ENCODE measurements around the gene ZNF480. TPM values are rescaled to one million over a fixed set of nuclear protein-coding genes. Genes with fewer than 3 reads are reported as not detected.
"Not testable (repeated sequence)": the region's sequence is repeated elsewhere in the genome, so short reads cannot be mapped to it uniquely, and the experiment has no call there.

The ZNF480 gene
- total RNA-seq (2014; rRNA removed; shearing (Covaris generic)), result 0.51 and 0.73 TPM in 2 replicates

DNA sequence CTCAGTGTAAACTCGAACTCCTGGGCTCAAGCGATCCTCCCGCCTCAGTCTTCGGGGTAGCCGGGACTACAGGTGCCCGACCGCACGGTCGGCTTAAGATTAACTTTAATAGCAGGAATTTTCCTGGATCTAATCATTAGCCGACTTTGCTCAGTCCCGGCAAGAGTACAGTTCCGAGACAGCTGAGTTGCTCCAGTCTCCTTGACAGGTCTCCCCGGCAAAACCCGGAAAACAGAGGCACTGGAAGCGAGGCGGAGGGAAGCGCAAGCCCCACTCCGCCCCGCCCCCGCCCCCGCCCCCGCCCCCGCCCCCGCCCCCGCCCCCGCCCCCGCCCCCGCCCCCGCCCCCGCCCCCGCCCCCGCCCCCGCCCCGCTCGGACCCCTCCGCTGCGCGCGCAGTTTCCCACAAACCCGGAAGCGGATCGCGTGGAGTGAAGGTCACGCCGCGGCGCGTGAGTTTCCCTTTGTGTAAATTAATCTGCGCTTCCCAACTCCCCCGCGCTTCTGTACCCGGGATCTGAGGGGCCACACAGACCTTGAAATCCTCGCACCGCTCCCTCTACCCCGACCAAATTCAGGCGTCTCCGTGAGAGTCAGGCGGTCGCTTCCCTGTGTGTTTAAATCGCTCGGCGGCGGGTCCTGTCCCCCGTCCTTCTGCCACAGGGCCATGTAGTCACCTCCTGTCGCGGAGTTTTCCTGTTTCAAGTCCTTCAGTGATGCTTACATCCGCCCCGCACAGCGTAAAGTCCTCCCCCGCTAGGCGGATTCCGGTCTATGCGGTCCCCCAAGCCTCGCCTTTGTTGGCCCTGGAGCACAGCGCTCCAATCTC is at the start of gene ZNF480:
Gene ZNF480, plus strand, starts transcription at position 397 of the 828 bp plus-strand sequence. CDS start 3,244 bp downstream, outside the sequence.
- peak; percentile 49 for DNase-seq (ENCODE audit: low spot score)

DNA sequence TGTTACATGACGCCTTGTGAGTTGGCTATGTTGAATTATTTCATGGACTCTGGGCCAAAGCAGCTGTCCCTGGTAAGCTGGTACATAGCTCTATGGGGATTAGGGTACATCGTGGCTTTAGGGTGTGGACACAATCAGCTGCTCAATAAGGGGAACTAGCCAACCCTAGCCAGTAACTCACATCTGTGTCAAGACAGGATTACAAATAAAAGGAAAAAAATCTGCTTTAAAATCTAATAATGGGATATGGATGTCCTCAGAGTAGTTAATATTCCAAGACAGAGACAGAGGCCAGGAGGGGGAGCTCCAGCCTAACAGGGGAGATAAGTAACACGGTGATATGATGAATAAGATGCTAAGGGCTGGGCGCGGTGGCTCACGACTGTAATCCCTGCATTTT is 48.7 kb upstream of the ZNF480 start:
- DNase-seq (ENCODE audit: low spot score), result peak; percentile 55

DNA sequence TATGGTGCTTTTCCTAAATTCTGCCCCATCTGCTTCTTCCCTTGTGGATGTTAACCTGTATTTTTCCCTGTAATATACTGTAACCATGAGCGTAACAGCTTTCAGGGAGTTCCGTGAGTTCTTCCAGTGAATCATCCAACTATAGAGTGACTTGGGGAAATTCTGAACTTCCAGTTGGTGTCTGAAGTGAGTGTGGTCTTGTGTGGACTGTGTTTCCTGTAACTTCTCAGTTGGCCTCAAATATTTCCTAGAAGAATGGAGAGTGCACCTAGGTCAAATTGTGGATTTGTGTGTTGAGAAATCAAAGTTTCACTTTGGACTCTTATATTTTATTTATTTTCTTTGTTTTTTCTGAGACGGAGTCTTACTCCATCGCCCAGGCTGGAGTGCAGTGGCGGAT is 38.5 kb upstream of the ZNF480 start:
- no peak for DNase-seq (ENCODE audit: low spot score)

DNA sequence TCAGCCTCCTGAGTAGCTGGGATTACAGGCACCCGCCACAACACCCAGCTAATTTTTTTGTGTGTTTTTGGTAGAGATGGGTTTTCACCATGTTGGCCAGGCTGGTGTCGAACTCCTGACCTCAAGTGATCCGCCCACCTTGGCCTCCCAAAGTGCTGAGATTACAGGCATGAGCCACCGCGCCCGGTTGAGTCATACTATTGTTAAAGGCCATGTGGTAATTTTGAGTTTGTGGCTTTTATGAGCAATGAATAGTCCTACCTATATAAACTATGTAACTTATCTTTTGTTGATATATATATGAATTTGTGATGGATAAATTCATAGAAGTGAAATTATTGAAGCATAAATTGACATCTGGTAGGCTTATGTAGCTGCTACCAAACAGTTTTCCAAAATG is 31.4 kb upstream of the ZNF480 start:
- not testable (repeated sequence) for DNase-seq (ENCODE audit: low spot score)

DNA sequence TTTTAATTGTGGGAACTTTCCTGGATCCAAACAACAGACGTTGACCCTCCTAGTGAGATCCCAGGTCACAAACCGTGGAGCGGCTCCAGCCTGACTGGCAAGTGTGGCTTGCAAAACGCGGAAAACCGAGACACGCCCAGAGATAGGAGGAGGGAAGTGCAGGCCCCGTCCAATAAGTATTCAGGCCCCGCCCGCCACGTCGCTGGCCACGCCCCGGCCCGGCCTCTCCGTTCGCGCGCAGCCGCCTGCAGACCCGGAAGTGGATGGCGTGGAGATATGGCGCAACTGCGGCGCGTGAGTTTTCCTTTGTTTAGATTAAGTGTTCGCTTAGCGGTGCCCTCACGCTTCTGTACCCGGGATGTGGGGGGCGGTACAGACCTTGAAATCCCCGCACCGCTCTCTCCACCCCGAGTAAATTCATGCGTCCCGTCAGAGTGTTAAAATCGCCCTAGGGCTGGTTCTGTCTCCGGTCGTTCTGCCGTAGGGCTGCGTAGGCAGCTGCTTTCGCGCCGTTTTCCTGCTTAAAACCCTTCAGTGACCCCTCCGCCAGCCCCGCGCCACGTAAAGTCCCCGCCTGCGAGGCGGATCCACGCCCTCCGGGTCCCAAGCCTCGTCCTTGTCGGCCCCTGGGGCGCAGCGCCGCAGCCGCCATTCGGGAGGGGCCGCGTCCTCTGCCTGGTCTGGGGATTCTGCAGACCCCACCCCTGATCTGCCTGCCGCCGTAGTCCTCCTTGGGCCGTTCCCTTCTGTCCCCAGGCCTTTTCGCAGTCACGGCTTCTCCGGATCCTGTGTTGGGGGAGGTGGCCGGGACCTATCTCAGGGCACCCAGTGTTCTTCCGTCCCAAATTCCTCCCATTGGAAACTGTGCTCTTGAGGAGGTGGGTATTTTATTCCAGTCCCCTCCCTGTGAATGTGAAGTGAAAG is 27.4 kb upstream of the ZNF480 start, which contains the start of gene ZNF766:
Gene ZNF766, plus strand, starts transcription at position 250 of the 924 bp plus-strand sequence. Its CDS starts 27 bp downstream, at position 277.
- DNase-seq (ENCODE audit: low spot score), result peak; percentile 98

DNA sequence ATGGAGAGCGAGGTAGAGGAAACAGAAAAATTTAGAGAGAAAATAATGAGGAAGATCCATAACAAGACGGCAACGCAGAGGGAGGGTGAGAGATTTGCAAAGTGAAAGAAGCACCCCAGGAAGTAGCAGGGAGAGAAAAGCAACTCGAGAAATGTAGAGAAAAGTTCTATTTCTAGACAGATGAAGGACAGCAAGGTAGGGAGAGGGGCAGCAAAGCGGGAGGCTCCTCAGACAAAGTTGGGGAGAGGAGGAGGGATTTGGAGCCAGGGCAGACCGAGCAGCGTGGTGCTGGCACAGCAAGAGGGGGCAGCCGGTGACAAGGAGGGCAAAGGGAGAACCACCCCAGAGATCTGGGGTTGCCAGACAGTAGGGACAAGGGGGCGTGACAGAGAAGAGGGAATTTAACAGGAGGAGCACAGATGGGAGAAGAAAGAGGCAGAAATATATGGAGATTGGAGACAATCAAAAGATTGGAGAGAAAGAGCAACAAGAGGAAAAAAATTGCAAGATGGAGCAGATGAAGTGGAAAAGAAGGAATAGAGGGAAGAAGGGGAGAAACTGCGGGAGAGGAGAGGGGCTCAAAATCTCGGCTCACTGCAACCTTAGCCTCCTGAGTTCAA is 26.6 kb upstream of the ZNF480 start:
- DNase-seq (ENCODE audit: low spot score), result peak; percentile 58

DNA sequence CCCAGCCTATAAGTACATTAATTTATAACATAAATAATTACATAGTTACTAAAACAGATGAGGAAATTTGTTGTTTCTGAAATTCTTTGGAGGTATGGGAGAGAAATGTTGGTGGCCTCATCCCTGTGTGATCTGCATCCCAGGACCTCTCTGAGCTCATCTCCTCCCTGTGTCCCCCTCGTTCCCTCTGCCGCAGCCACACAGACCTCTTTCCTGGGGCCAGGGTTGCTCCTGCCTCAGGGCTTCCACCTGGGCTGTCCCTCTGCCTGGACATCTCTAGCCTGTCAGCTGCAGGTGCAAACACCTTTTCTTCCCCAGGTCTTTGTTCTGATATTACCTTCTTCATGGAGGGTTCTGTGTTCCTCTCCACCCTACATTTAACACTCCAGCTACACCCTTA is 23.7 kb upstream of the ZNF480 start:
- no peak for DNase-seq (ENCODE audit: low spot score)

DNA sequence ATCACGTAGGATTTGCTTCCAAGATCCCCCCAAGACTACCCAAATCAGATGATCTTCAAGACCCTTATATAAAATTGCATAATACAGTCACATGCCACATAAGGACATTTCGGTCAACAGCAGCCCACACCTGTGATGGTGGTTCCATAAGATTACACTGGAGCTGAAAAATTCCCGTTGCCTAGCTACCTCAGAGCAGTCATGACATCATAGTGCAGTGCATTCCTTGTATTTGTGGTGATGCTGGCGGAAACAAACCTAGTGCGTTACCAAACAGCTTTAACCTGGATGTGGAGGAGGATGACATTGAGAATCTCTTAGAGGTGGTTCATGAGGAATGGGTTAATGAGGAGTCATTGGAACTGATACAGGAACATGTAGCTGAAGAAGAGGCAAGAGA is 22.8 kb upstream of the ZNF480 start:
- no peak for DNase-seq (ENCODE audit: low spot score)

DNA sequence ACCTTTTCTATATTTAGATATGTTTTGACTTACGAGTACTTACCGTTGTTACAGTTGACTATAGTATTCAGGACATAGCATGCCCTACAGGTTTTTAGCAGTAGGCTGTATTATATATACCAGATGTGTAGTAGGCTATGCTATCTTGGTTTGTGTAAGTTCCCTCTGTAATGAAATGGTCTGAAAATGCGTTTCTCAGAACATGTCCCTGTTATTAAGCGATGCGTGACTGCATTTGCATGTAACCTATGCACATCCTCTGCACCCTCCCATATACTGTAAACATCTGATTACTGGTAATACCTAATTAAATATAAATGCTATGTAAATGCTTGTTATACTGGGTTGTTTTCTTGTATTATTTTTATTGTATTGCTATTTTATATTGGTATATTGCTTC is 21.0 kb upstream of the ZNF480 start:
- no peak for DNase-seq (ENCODE audit: low spot score)

DNA sequence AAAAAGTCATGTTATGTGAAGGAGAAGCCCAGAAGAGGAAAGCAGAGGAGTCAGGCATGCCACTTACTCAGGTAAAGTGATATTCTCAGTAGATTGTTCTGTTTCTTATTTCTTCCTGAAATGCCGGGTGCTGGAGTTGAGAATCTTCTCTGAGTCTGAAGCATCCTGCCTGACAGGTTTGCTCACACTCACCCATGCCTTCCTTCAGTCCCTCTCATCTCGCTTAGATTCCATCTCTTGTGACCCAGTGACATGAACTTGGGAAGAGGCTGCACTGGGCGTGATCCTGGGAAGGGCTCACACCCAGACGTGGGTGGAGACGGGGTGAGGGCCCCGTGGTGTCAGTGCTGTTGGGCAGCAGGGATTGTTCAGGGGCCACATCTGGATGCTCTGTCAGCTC is 19.5 kb upstream of the ZNF480 start:
- DNase-seq (ENCODE audit: low spot score), result no peak

DNA sequence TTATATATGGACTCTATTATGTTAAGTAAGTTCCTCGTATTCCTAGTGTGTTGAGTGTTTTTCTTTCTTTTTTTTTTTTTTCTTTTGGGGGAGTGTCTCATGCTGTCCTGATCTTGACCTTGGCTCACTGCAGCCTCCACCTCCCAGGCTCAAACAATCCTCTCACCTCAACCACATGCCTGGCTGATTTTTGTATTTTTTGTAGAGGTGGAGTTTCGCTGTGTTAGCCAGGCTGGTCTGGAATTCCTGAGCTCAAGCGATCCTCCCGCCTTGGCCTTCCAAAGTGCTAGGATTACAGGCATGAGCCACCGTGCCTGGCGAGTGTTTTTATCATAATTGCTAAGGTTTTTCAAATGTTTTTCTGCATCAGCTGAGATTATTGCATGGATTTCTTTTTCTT is 10.7 kb upstream of the ZNF480 start:
- DNase-seq (ENCODE audit: low spot score), result no peak

DNA sequence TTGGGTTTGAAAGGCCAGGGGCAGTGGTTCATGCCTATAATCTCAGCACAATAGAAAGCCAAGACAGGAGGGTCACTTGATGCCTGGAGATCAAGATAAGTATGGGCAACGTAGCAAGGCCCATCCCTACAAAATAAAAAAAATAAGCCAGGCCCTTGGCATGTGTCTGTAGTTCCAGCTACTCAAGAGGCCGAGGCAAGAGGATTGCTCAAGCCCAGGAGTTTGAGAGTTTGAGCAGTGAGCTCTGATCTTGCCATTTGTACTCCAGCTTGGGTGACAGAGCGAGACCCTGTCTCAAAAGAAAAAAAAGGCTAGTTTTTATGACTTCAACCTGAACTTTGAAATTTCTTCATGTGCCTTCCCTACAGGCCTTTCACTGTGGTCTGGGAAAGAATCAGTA is 5.2 kb upstream of the ZNF480 start:
- no peak for DNase-seq (ENCODE audit: low spot score)

DNA sequence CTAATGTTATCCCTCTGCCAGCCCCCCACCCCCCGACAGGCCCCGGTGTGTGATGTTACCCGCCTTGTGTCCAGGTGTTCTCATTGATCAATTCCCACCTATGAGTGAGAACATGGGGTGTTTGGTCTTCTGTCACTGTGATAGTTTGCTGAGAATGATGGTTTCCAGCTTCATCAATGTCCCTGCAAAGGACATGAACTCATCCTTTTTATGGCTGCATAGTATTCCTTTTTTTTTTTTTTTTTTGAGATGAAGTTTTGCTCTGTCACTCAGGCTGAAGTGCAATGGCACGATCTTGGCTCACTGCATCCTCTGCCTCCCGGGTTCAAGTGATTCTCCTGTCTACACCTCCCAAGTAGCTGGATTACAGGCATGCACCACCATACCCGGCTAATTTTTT is 4.0 kb upstream of the ZNF480 start:
- DNase-seq (ENCODE audit: low spot score), result not testable (repeated sequence)

DNA sequence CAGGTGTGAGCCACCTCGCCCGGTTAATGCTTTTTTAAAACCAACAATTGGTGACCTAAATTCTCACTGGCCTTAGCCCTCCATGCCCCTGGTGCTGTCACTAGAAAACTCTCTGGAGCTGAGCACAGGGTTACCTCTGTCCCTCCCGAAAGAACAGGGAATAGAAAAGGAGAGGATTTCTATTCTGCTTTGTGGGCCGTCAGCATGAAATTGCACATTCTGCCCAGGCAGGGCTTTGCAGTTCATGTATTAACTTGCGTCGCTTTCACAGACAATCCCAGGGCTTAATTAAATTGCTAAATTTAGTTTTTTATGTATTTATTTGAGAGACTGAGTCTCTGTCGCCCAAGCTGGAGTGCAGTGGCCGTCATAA is 583 bp upstream of the ZNF480 start:
- DNase-seq (ENCODE audit: low spot score), result no peak

DNA sequence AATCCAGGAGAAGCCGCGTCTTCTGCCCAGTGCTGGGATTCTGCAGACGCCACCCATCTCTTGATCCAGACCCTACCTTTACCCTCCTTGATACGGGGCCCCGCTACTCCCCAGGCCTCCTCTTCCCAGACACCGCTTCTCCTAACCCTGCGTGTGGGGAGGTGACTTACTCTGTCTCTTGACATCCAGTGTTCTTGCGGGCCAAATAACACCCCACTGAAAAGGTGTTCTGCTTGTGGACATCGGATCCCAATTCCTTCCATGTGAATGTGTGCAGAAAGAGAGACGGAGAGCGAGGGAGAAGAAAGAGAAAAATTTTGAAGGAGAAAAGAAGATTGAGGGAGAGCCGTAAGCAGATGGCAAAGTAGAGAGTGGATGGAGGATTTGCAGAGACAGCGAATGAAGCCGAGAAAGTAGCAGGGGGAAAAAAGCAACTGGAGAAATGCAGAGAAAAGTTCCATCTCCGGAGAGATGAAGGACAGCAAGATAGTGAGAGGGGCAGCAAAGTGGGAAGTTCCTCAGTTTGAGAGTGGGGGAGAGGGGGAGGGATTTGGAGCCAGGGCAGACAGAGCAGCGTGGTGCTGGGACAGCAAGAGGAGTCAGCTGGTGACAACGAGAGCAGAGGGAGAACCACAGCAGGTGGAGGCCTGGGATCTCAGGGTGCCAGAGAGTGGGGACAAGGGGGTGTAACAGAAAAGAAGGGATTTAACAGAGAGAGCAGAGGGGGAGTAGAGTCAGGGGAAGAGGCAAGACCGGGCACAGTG is 814 bp downstream of the ZNF480 start:
- no peak for DNase-seq (ENCODE audit: low spot score)

DNA sequence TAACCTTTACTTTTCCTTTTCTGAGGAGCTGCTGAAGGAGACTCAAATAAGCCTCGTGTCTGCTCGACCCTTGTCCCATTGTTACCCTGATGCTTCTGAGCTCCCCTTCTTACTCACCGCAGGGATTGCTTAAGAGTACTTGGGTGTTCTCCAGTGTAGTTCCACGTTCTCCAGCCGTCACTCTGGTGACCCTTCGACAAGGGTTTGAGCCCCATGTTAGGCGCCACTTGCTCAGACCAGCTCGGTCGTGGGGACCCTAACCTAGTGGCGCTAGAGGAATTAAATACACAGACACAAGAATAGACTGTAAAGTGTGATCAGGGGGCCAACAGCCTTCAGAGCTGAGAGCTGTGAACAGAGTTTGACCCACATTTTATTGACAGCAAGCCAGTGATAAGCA is 10.3 kb downstream of the ZNF480 start:
- no peak for DNase-seq (ENCODE audit: low spot score)

DNA sequence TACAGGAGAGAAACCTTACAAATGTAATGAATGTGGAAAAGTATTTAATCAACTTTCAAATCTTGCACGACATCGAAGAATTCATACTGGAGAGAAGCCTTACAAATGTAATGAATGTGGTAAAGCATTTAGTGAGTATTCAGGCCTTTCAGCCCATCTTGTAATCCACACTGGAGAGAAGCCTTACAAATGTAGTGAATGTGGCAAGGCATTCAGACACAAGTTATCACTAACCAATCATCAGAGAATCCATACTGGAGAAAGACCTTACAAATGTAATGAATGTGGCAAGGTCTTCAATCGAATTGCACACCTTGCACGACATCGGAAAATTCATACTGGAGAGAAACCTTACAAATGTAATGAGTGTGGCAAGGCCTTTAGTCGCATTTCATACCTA is 25.5 kb downstream of the ZNF480 start:
- DNase-seq (ENCODE audit: low spot score), result no peak

DNA sequence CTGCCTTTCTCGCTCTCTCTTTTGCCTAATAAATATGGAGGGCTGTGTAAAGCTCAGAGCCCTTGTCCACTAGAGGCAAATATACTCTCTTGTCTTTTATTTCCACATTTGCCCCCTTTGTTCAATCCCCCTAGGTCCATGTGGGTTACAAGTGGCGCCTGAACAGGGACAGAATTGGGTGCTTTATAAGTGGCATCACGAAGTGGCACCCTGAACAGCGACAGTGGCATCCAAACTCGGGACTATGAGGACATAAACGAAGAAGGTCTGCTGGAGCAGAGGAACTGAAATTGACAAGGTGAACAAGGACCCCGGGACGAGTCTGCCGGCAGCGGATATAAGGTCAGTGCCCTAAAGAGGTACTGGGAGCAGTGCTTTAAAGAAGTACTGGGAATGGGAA is 34.8 kb downstream of the ZNF480 start:
- DNase-seq (ENCODE audit: low spot score), result no peak

DNA sequence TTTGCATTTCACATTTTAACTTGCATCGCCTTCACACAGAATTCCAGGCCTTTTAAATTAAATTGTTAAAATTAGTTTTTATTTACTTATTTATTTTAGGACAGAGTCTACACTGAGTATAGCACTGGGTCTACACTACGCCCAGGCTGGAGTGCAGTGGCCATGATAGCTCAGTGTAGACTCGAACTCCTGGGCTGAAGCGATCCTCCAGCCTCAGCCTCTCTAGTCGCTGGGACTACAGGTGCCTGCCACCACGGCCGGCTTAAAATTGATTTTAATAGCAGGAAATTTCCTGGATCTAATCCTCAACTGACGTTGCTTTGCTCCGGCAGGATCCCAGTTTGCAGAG is 38.8 kb downstream of the ZNF480 start:
- DNase-seq (ENCODE audit: low spot score), result no peak

DNA sequence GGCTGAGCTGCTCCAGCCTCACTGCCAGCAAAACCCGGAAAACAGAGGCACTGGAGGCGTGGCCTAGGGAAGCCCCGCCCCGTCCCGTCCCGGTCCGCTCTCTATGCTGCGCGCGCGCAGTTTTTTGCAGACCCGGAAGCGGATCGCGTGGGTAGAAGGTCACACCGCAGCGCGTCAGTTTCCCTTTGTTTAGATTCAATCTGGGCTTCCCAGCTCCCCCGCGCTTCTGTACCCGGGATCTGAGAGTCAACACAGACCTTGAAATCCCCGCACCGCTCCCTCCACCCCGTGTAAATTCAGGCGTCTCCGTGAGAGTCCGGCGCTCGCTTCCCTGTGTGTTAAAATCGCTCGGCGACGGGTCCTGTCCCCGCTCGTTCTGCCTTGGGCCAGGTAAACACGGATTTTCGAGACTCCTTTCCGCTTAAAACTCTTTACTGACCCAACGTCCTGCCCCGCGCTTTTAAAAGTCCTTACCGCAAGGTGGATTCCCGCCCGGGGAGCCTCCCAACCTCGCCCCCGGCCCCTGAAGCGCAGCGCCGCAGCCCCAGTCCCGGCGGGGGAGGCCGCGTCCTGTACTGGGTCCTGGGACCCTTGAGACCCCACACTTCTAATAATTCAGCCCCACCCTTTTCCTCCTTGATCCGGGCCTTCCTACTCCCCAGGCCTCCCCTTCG is 39.3 kb downstream of the ZNF480 start, which contains the start of gene ZNF610:
Gene ZNF610, plus strand, starts transcription at position 127 of the 674 bp plus-strand sequence. CDS start 12,930 bp downstream, outside the sequence.
- DNase-seq (ENCODE audit: low spot score), result no peak
